ENCODE measurements around the gene ALOX5AP. TPM values are rescaled to one million over a fixed set of nuclear protein-coding genes. Genes with fewer than 3 reads are reported as not detected.

The ALOX5AP gene
- total and polyA plus RNA-seq, 2 experiments from 2014 or later, result 0.66 TPM; not detected in 1

- Histone ChIP-seq H3K9me3 (ENCODE audit: low read depth) (no peaks in the 10 kb centered on the region), H3K4me3 (no peak overlapping the region), H3K4me1 (ENCODE audit: low read depth) (peaks cover 10% of the 10 kb centered on the region), H3K27me3 (no peaks in the 10 kb centered on the region), H3K36me3 (no peaks in the 10 kb centered on the region), H3K27ac (no peak overlapping the region)
- no peak for DNase-seq (ENCODE audit: low read depth in 1 of 2, low spot score in 1 of 2)
- TF ChIP-seq CTCF (IDR thresholded peaks at IDR 0.05; ENCODE audit: low read depth, low read length), result no peak
Measured at GRCh38 chr13:30692113-30692512, 43.2 kb upstream of the ALOX5AP start.

GRCh38 chr13:30696278-30697176, 38.8 kb upstream of the ALOX5AP start:
- Histone ChIP-seq H3K27ac (no peak overlapping the region), H3K9me3 (ENCODE audit: low read depth) (no peaks in the 10 kb centered on the region), H3K27me3 (no peaks in the 10 kb centered on the region), H3K4me3 (no peak overlapping the region), H3K4me1 (ENCODE audit: low read depth) (peaks cover 10% of the 10 kb centered on the region), H3K36me3 (no peaks in the 10 kb centered on the region)
- peak; percentile 16 to 54 for DNase-seq (ENCODE audit: low read depth in 1 of 2, low spot score in 1 of 2)
- no peak for TF ChIP-seq CTCF (IDR thresholded peaks at IDR 0.05; ENCODE audit: low read depth, low read length)

DNA sequence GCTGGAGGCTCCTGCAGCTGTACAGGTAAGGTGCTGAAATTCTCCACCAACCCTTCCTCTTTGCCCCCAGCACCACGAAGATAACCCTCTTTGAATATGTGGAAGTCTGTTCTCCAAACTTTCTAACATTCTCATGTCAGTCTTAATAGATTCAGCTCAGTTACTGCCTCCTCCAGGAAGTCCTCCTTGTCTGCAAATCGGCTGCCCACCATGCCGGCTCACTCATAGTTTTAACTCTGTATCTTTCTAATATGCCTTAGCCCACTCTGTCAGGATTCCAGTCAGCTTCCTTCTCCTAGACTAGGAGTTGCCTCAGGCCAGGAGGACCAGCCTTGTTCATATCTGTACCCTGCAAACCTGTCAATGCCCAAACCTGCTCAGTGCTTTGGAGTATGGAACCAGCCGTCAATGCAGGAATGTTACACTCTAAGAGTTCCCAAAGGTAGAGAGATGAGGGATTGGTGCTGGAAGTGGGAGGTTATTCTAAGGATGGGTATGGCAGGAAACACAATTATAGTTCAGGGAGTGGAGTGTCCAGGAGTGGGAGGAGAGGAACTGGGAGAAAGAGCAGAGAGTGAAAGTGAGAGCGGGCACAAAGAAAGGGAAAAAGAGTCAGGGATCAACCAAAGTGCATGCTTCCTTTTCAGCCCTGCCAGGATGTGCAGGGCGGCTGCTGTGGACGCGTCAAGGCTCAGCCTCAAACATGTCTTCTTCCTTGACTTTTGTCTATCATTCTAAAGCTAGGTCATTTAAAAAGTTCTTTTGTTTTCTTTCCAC, 38.0 kb upstream of the ALOX5AP start:
- no peak for DNase-seq (ENCODE audit: low read depth in 1 of 2, low spot score in 1 of 2)
- H3K9me3 ChIP-seq (ENCODE audit: low read depth), result no peaks in the 10 kb centered on the region
- no peaks in the 10 kb centered on the region for H3K27me3 ChIP-seq
- H3K4me1 ChIP-seq (ENCODE audit: low read depth), result peaks cover 10% of the 10 kb centered on the region
- no peaks in the 10 kb centered on the region for H3K36me3 ChIP-seq
- TF ChIP-seq CTCF (IDR thresholded peaks at IDR 0.05; ENCODE audit: low read depth, low read length), result no peak
- no peak overlapping the region for H3K4me3 ChIP-seq
- H3K27ac ChIP-seq, result no peak overlapping the region

DNA sequence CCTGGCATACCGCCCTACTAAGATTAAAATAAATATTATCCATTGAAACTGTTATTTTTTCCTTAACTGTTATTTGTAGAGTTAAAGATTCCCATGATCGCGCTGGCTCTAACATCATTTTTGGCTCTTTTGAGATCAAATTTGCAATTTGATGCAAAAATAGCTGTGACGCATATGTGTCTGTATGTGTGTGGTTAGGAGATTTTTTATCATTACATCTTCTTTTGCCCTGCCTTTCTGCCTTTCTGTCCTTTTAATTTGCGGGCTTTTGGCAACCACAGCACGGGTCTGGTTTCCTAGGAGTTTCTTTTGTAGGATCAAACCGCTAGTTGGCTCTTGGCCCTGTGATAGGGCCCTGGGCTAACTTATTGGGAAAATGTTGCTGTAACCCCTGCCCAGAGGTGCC, 37.3 kb upstream of the ALOX5AP start:
- peaks cover 10% of the 10 kb centered on the region for H3K4me1 ChIP-seq (ENCODE audit: low read depth)
- H3K4me3 ChIP-seq, result no peak overlapping the region
- H3K27ac ChIP-seq, result no peak overlapping the region
- H3K9me3 ChIP-seq (ENCODE audit: low read depth), result no peaks in the 10 kb centered on the region
- no peaks in the 10 kb centered on the region for H3K36me3 ChIP-seq
- no peak for TF ChIP-seq CTCF (IDR thresholded peaks at IDR 0.05; ENCODE audit: low read depth, low read length)
- DNase-seq (ENCODE audit: low read depth in 1 of 2, low spot score in 1 of 2), result peak in 1 of 2 donors; percentile 54
- no peaks in the 10 kb centered on the region for H3K27me3 ChIP-seq

- no peak for TF ChIP-seq CTCF (IDR thresholded peaks at IDR 0.05; ENCODE audit: low read depth, low read length)
- Histone ChIP-seq H3K27ac (no peak overlapping the region), H3K4me1 (ENCODE audit: low read depth) (peaks cover 10% of the 10 kb centered on the region), H3K9me3 (ENCODE audit: low read depth) (no peaks in the 10 kb centered on the region), H3K36me3 (no peaks in the 10 kb centered on the region), H3K27me3 (no peaks in the 10 kb centered on the region), H3K4me3 (no peak overlapping the region)
- no peak for DNase-seq (ENCODE audit: low read depth in 1 of 2, low spot score in 1 of 2)
Measured at GRCh38 chr13:30698488-30699005, 36.8 kb upstream of the ALOX5AP start.

All from cardiac muscle cell (in vitro differentiated cells and primary cell).